Lung (tissue), 12 donors: ENCODE measurements around the gene XRCC6. TPM values are rescaled to one million over a fixed set of nuclear protein-coding genes. Genes with fewer than 3 reads are reported as not detected.
A peak's percentile ranks its signal among the peaks of the same experiment; 100 is the strongest.

Source experiments
- ATAC-seq: fragments of 200-7000 bp; cut with Tn5 transposase; one replicate; pipeline ENCODE4 v1.9.1; 2020; ENCODE audit warnings: moderate number of reproducible peaks; ENCODE audit not compliant: insufficient read depth, low FRiP score
- DNase-seq, 3 donors: peaks; one replicate each; pipeline ENCODE4 v3.0.0-alpha.2; 2013 to 2017
- H3K27ac ChIP-seq, 2 donors: one replicate each; pipeline ENCODE4 v1.5.1; 2013; ENCODE audit warnings: mild to moderate bottlenecking in 2 of 2, moderate library complexity in 2 of 2, control low read depth in 1 of 2, inconsistent platforms in 1 of 2, low read depth in 1 of 2, low read length in 1 of 2
- H3K27me3 ChIP-seq, 3 donors: one replicate each; pipeline ENCODE4 v1.5.1; 2013; ENCODE audit warnings: low read length in 2 of 3; ENCODE audit not compliant: control insufficient read depth in 3 of 3, insufficient read depth in 3 of 3
- H3K36me3 ChIP-seq, 4 donors: one replicate each; pipeline ENCODE4 v1.5.1; 2013; ENCODE audit warnings: low read length in 4 of 4, mild to moderate bottlenecking in 1 of 4, moderate library complexity in 1 of 4; ENCODE audit not compliant: control insufficient read depth in 4 of 4, insufficient read depth in 4 of 4
- H3K4me1 ChIP-seq, 5 donors: one replicate each; pipeline ENCODE4 v1.5.1; 2013; ENCODE audit warnings: low read length in 5 of 5, mild to moderate bottlenecking in 2 of 5, moderate library complexity in 1 of 5; ENCODE audit not compliant: control insufficient read depth in 5 of 5, insufficient read depth in 5 of 5
- H3K4me3 ChIP-seq: one replicate; pipeline ENCODE4 v1.5.1; 2013; ENCODE audit warnings: mild to moderate bottlenecking, control low read depth, moderate library complexity
- H3K9ac ChIP-seq, 2 donors: one replicate each; pipeline ENCODE4 v1.5.1; 2013; ENCODE audit warnings: low read length in 2 of 2, control low read depth in 1 of 2; ENCODE audit not compliant: insufficient read depth in 1 of 2
- H3K9me3 ChIP-seq, 4 donors: one replicate each; pipeline ENCODE4 v1.5.1; 2013; ENCODE audit warnings: low read length in 3 of 4, mild to moderate bottlenecking in 1 of 4, moderate library complexity in 1 of 4; ENCODE audit not compliant: control insufficient read depth in 4 of 4, insufficient read depth in 3 of 4
- CTCF ChIP-seq: IDR thresholded peaks from 2 replicates; pipeline ENCODE4 v1.5.1; 2012; ENCODE audit warnings: mild to moderate bottlenecking; ENCODE audit errors: control extremely low read depth, extremely low read depth
- WGBS, 2 donors: extraction: QIAGEN DNeasy Blood & Tissue Kit; methylation state at CpG; one replicate each; pipeline ENCODE4 v1.1.7; 2013; 5-methylcytosine and 5-hydroxymethylcytosine counted together
- polyA plus RNA-seq, 2 donors: library from polyadenylated mRNA; stranded (reverse); fragments of 200-250 nt; gene quantifications; one replicate each; pipeline ENCODE4 v1.2.1, GENCODE V29; 2013
- total RNA-seq, 2 donors: library from RNA; depleted of rRNA in 1 of 2; stranded (reverse); fragments of >200 nt in 1 of 2; gene quantifications; one replicate each; pipeline ENCODE4 v1.2.1, GENCODE V29; 2014 to 2021
- donor health status: control.
- donor health status: control.
- donor health status: Bipolar disorder and iron deficiency.
- donor health status: healthy.
- donor health status: DM: yes; HTN: yes; CAD: no.

Gene XRCC6
- total and polyA plus RNA-seq, 4 donors: 149 to 235 (median 194) TPM

DNA sequence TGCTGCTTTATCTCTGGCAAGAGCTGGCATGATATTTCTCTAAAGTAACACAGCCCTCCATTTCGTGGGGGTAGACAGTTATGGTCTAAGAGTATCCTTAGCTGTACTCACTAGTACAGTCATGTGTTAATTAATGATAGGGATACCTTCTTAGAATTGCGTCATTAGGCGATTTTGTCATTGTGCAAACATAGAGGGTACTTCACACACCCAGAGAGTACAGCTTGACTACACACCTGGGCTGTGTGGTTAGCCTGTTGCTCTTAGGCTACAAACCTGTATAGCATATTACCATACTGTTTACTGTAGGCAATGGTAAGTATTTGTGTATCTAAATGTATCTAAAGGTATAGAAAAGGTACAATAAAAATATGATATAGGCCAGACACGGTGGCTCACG, 17.0 kb downstream of the XRCC6 start:
- DNase-seq (peak in 1 of 3 donors; percentile 25), ATAC-seq (peak; percentile 80)
- H3K27ac ChIP-seq: peak overlapping the region in 1 of 2 donors; percentile 64
- H3K9ac ChIP-seq: no peak overlapping the region
- peaks cover 0 to 1% (median 0%) of the 10 kb centered on the region in 5 donors for H3K4me1 ChIP-seq
- H3K27me3 ChIP-seq: no peaks in the 10 kb centered on the region
- no peaks in the 10 kb centered on the region for H3K9me3 ChIP-seq
- no peak overlapping the region for H3K4me3 ChIP-seq
- H3K36me3 ChIP-seq: peaks cover 29 to 68% (median 47%) of the 10 kb centered on the region in 4 donors
- TF ChIP-seq CTCF: no peak
- 75 to 89% methylated on average over 5 of the region's 5 CpGs for WGBS, 2 donors

DNA sequence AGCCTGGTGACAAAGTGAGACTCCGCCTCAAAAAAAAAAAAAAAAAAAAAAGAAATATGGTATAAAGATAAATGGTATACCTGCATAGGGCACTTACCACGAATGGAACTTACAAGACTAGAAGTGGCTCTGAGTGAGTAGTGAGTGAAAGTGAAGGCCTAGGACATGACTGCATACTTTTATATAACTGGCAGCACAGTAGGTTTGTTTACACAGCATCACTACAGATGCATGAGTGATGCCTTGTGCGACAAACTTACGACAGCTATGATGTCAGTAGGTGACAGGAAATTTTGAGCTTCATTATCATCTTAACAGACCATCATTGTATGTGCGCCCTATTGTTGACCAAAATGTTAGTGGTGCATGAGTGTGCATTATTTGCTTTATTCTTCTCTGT, 17.7 kb downstream of the XRCC6 start:
- H3K36me3 ChIP-seq: peaks cover 29 to 68% (median 47%) of the 10 kb centered on the region in 4 donors
- no peak overlapping the region for H3K27ac ChIP-seq
- no peaks in the 10 kb centered on the region for H3K9me3 ChIP-seq
- ATAC-seq (no peak), DNase-seq (no peak)
- no peak overlapping the region for H3K4me3 ChIP-seq
- H3K27me3 ChIP-seq: no peaks in the 10 kb centered on the region
- peaks cover 0 to 1% (median 0%) of the 10 kb centered on the region in 5 donors for H3K4me1 ChIP-seq
- 77 to 93% methylated on average over 5 of the region's 5 CpGs for WGBS, 2 donors
- TF ChIP-seq CTCF: no peak
- H3K9ac ChIP-seq: no peak overlapping the region

- TF ChIP-seq CTCF: no peak
- Histone ChIP-seq H3K9ac (no peak overlapping the region), H3K9me3 (no peaks in the 10 kb centered on the region), H3K27me3 (no peaks in the 10 kb centered on the region), H3K36me3 (peaks cover 24 to 56% (median 39%) of the 10 kb centered on the region in 4 donors), H3K4me1 (peaks cover 0 to 1% (median 0%) of the 10 kb centered on the region in 5 donors), H3K4me3 (no peak overlapping the region), H3K27ac (no peak overlapping the region)
- 97 to 98% methylated on average over 7 of the region's 7 CpGs for WGBS, 2 donors
- no peak for ATAC-seq
- no peak for DNase-seq
Observed at GRCh38 chr22:41641854-41642253, 20.8 kb downstream of the XRCC6 start.
